GM23338 (cell line): ENCODE results near the gene LRIT3. TPM values are rescaled to one million over a fixed set of nuclear protein-coding genes. Genes with fewer than 3 reads are reported as not detected.

Source experiments
- ATAC-seq: fragments of 200-7000 bp; cut with Tn5 transposase; 3 replicates; pipeline ENCODE4 v1.9.1; 2020
- DNase-seq: peaks from one replicate; pipeline ENCODE4 v3.0.0-alpha.2; 2015; ENCODE audit warnings: low spot score
- H2AFZ ChIP-seq: fragments of 200-600 bp; sonication (generic); 2 replicates; pipeline ENCODE4 v1.8.0; 2016; ENCODE audit warnings: antibody characterized with exemption, mild to moderate bottlenecking, moderate library complexity
- H3F3A ChIP-seq: fragments of 200-600 bp; sonication (generic); replicated peaks from 2 replicates; pipeline ENCODE4 v1.8.0; 2017; ENCODE audit warnings: antibody characterized with exemption, mixed run types, low read depth
- H3K27ac ChIP-seq: fragments of 200-600 bp; sonication (generic); 2 replicates; pipeline ENCODE4 v1.6.1; 2016; ENCODE audit warnings: low read depth
- H3K27me3 ChIP-seq: fragments of 200-600 bp; sonication (generic); 2 replicates; pipeline ENCODE4 v1.8.0; 2016; ENCODE audit warnings: mild to moderate bottlenecking, mixed run types, moderate library complexity; ENCODE audit not compliant: insufficient read depth
- H3K36me3 ChIP-seq: fragments of 200-600 bp; sonication (generic); 2 replicates; pipeline ENCODE4 v1.8.0; 2016; ENCODE audit warnings: mild to moderate bottlenecking; ENCODE audit not compliant: insufficient read depth
- H3K4me1 ChIP-seq: fragments of 200-600 bp; sonication (generic); 2 replicates; pipeline ENCODE4 v1.8.0; 2016; ENCODE audit warnings: mild to moderate bottlenecking, moderate library complexity; ENCODE audit not compliant: insufficient read depth
- H3K4me2 ChIP-seq: fragments of 200-600 bp; sonication (generic); 2 replicates; pipeline ENCODE4 v1.7.1; 2017; ENCODE audit warnings: mixed run types
- H3K4me3 ChIP-seq: fragments of 200-600 bp; sonication (generic); 2 replicates; pipeline ENCODE4 v1.6.1; 2016; ENCODE audit warnings: mixed run types
- H3K79me2 ChIP-seq: fragments of 200-600 bp; sonication (generic); replicated peaks from 2 replicates; pipeline ENCODE4 v1.8.0; 2017; ENCODE audit warnings: mild to moderate bottlenecking; ENCODE audit not compliant: insufficient read depth
- H3K9me2 ChIP-seq: fragments of 200-600 bp; sonication (generic); 2 replicates; pipeline ENCODE4 v1.8.0; 2017; ENCODE audit not compliant: insufficient read depth
- H4K20me1 ChIP-seq: fragments of 200-600 bp; sonication (generic); replicated peaks from 2 replicates; pipeline ENCODE4 v1.8.0; 2017; ENCODE audit warnings: mild to moderate bottlenecking; ENCODE audit not compliant: insufficient read depth
- H3K27ac Mint-ChIP-seq: 2 replicates; pipeline ENCODE4 v1.8.0; 2020; ENCODE audit warnings: inconsistent platforms, mild to moderate bottlenecking, moderate library complexity, mixed read lengths
- H3K27me3 Mint-ChIP-seq: 3 replicates; pipeline ENCODE4 v1.8.0; 2022; ENCODE audit warnings: low read depth, mild to moderate bottlenecking, moderate library complexity, mixed read lengths, inconsistent platforms; ENCODE audit not compliant: insufficient read depth, poor library complexity
- H3K36me3 Mint-ChIP-seq: 3 replicates; pipeline ENCODE4 v1.8.0; 2021; ENCODE audit warnings: low read depth, mild to moderate bottlenecking, inconsistent platforms, moderate library complexity, mixed read lengths
- H3K4me1 Mint-ChIP-seq: 3 replicates; pipeline ENCODE4 v1.8.0; 2020; ENCODE audit warnings: mild to moderate bottlenecking, inconsistent platforms, mixed read lengths
- H3K4me3 Mint-ChIP-seq: 3 replicates; pipeline ENCODE4 v1.8.0; 2021; ENCODE audit warnings: moderate library complexity, mild to moderate bottlenecking, inconsistent platforms, mixed read lengths
- H3K9me3 Mint-ChIP-seq: 3 replicates; pipeline ENCODE4 v1.8.0; 2020; ENCODE audit warnings: moderate library complexity, mild to moderate bottlenecking, inconsistent platforms, mixed read lengths
- CREB1 ChIP-seq: fragments of 250-450 bp; sonication (Bioruptor Pico); IDR thresholded peaks from 2 replicates; pipeline ENCODE4 v1.5.0; 2020; ENCODE audit warnings: low read depth, mild to moderate bottlenecking, moderate library complexity
- CTCF ChIP-seq, 2 experiments: fragments of 200-600 bp in 1 of 2; sonication (generic) in 1 of 2; conservative IDR thresholded peaks; 2 replicates each; pipeline versions ENCODE4 v1.5.1 to v1.6.1; 2016 to 2017; ENCODE audit warnings: antibody characterized with exemption in 2 of 2, low read depth in 2 of 2, mild to moderate bottlenecking in 2 of 2, moderate library complexity in 1 of 2
- EZH2 ChIP-seq: fragments of 200-600 bp; sonication (generic); IDR thresholded peaks from one replicate; pipeline ENCODE4 v1.8.0; 2017; ENCODE audit warnings: antibody characterized with exemption, mild to moderate bottlenecking, low read depth; ENCODE audit not compliant: unreplicated experiment
- EZH2phosphoT487 ChIP-seq: fragments of 200-600 bp; sonication (generic); IDR thresholded peaks from one replicate; pipeline ENCODE4 v1.8.1; 2018; ENCODE audit warnings: antibody characterized with exemption; ENCODE audit not compliant: unreplicated experiment
- JUNB ChIP-seq: IDR thresholded peaks from one replicate; pipeline ENCODE4 v1.6.1; 2016; ENCODE audit warnings: antibody characterized with exemption; ENCODE audit not compliant: unreplicated experiment
- NANOG ChIP-seq: IDR thresholded peaks from 2 replicates; pipeline ENCODE4 v1.6.1; 2016; ENCODE audit warnings: antibody characterized with exemption, borderline replicate concordance
- POLR2AphosphoS5 ChIP-seq: IDR thresholded peaks from 2 replicates; pipeline ENCODE4 v1.6.1; 2016; ENCODE audit warnings: antibody characterized with exemption, low read depth
- STAT1 ChIP-seq: IDR thresholded peaks from one replicate; pipeline ENCODE4 v1.6.1; 2016; ENCODE audit warnings: antibody characterized with exemption; ENCODE audit not compliant: unreplicated experiment
- ZNF114 ChIP-seq: fragments of 250-450 bp; sonication (Bioruptor Pico); IDR thresholded peaks from 2 replicates; pipeline ENCODE4 v1.5.0; 2020; ENCODE audit warnings: mild to moderate bottlenecking, moderate library complexity
- ZNF331 ChIP-seq: fragments of 250-450 bp; sonication (Bioruptor Pico); IDR thresholded peaks from 2 replicates; pipeline ENCODE4 v1.5.0; 2020; ENCODE audit warnings: low read depth, mild to moderate bottlenecking, moderate library complexity
- polyA plus RNA-seq: library from polyadenylated mRNA; unstranded; fragments of >200 nt; fragmentation: Nextera tagmentation; extraction: Ambion mirVana; gene quantifications from 2 replicates; pipeline ENCODE4 v1.2.1, GENCODE V29; 2016
- total RNA-seq: library from RNA; depleted of rRNA; stranded (reverse); fragments of >200 nt; shearing (Covaris generic); gene quantifications from 2 replicates; pipeline ENCODE4 v1.2.3, GENCODE V29; 2014
- TF ChIP-seq, protein P1 (sequence below): fragments of 250-450 bp; sonication (Bioruptor Pico); IDR thresholded peaks from 2 replicates; pipeline ENCODE4 v1.5.0; 2020; ENCODE audit warnings: mild to moderate bottlenecking, moderate library complexity

The LRIT3 gene
- total and polyA plus RNA-seq, 2 experiments from 2014 or later: 0.14 TPM; not detected in 1

GRCh38 chr4:109826719-109827118 lies 21.2 kb upstream of the LRIT3 start:
- Mint-ChIP-seq H3K27ac (no peak overlapping the region), H3K4me3 (no peak overlapping the region), H3K4me1 (no peaks in the 10 kb centered on the region), H3K27me3 (no peaks in the 10 kb centered on the region), H3K9me3 (no peaks in the 10 kb centered on the region), H3K36me3 (peaks cover 25% of the 10 kb centered on the region)
- peaks cover 20% of the 10 kb centered on the region for H3K36me3 ChIP-seq
- DNase-seq (peak; percentile 27), ATAC-seq (no peak)
- H3K27me3 ChIP-seq: no peaks in the 10 kb centered on the region
- H3K4me3 ChIP-seq: no peak overlapping the region
- no peaks in the 10 kb centered on the region; the same call in 1 of the 2 replicates for H4K20me1 ChIP-seq
- H3F3A ChIP-seq: no peaks in the 10 kb centered on the region
- no peaks in the 10 kb centered on the region for H3K4me1 ChIP-seq
- no peak overlapping the region for H3K27ac ChIP-seq
- H3K79me2 ChIP-seq: no peaks in the 10 kb centered on the region
- H2AFZ ChIP-seq: no peak overlapping the region
- no peaks in the 10 kb centered on the region for H3K9me2 ChIP-seq
- H3K4me2 ChIP-seq: no peak overlapping the region
- TF ChIP-seq NANOG: no peak
- no peak for TF ChIP-seq EZH2
- TF ChIP-seq POLR2AphosphoS5: no peak
- TF ChIP-seq CTCF (conservative IDR thresholded peaks at IDR 0.05; ENCODE audit: low read depth in 2 of 2): peak in 1 of 2 experiments; percentile 68; a peak in 3 of 4 replicates
- no peak for TF ChIP-seq ZNF114
- no peak for TF ChIP-seq JUNB
- no peak for TF ChIP-seq STAT1

DNA sequence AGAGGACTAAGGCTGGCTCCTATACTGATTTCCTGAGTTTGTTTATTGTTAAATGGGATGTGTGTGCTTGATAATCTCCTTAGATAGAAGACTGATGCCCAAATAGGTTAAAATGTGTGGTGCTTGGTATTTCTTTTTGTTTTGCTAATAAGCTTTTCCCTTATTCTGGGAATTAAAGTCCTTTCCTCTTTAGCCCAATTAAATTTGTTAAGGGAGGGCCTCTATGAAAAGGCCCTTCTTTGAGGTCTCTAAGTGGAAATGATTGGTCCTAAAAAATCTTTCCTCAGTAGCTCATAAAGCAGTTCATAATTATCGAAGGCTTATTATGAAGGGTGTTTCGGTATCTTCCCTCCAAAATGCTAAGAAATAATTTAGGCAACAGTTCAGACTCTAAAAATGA lies 20.2 kb upstream of the LRIT3 start, which contains the start of gene RRH:
Gene RRH, plus strand, starts transcription at position 301 of the 400 bp plus-strand sequence. Its CDS starts 56 bp downstream, at position 357.
- Histone ChIP-seq H3K79me2 (no peaks in the 10 kb centered on the region), H3K27me3 (no peaks in the 10 kb centered on the region), H3K4me3 (no peak within 1 kb of the TSS), H3F3A (no peaks in the 10 kb centered on the region), H3K9me2 (no peaks in the 10 kb centered on the region), H3K4me2 (no peak within 1 kb of the TSS), H3K36me3 (peaks cover 16% of the 10 kb centered on the region), H2AFZ (no peak within 1 kb of the TSS), H4K20me1 (no peaks in the 10 kb centered on the region), H3K27ac (no peak within 1 kb of the TSS), H3K4me1 (no peaks in the 10 kb centered on the region)
- ATAC-seq (no peak), DNase-seq (no peak)
- TF ChIP-seq NANOG (no peak), CREB1 (no peak), ZNF331 (no peak)
- no peaks in the 10 kb centered on the region for H3K4me1 Mint-ChIP-seq
- no peaks in the 10 kb centered on the region for H3K27me3 Mint-ChIP-seq
- no peak within 1 kb of the TSS for H3K4me3 Mint-ChIP-seq
- no peaks in the 10 kb centered on the region for H3K9me3 Mint-ChIP-seq
- H3K36me3 Mint-ChIP-seq: peaks cover 19% of the 10 kb centered on the region
- H3K27ac Mint-ChIP-seq: no peak within 1 kb of the TSS

DNA sequence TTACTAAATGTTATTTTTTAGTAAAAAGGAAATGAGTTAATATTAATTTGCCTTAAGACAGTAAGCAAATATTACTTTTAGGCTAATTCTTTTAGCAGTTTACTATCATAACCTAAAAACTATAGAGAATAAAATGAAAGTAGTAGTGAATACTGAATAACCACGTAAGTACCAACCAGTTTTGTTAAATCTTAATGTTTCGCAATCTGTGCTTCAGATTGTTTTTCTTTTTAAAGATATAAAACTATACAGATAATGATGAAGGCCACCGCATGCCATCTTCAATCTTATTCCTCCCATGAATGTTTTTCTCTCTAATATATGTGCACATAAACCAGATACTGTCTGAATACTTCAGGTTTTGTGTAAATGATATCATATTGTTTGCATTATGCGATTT lies 14.2 kb upstream of the LRIT3 start:
- Histone ChIP-seq H3K27ac (no peak overlapping the region), H3K36me3 (no peaks in the 10 kb centered on the region), H3K79me2 (no peaks in the 10 kb centered on the region), H3K4me1 (no peaks in the 10 kb centered on the region), H3K9me2 (no peaks in the 10 kb centered on the region), H2AFZ (no peak overlapping the region), H4K20me1 (no peaks in the 10 kb centered on the region), H3F3A (no peaks in the 10 kb centered on the region), H3K4me3 (no peak overlapping the region), H3K4me2 (no peak overlapping the region), H3K27me3 (no peaks in the 10 kb centered on the region)
- Mint-ChIP-seq H3K36me3 (no peaks in the 10 kb centered on the region), H3K4me3 (no peak overlapping the region), H3K27me3 (no peaks in the 10 kb centered on the region), H3K4me1 (no peaks in the 10 kb centered on the region), H3K9me3 (no peaks in the 10 kb centered on the region), H3K27ac (no peak overlapping the region)
- no peak for ATAC-seq
- DNase-seq: no peak
- TF ChIP-seq ZNF114: no peak
- TF ChIP-seq EZH2: no peak
- TF ChIP-seq, protein P1, sequence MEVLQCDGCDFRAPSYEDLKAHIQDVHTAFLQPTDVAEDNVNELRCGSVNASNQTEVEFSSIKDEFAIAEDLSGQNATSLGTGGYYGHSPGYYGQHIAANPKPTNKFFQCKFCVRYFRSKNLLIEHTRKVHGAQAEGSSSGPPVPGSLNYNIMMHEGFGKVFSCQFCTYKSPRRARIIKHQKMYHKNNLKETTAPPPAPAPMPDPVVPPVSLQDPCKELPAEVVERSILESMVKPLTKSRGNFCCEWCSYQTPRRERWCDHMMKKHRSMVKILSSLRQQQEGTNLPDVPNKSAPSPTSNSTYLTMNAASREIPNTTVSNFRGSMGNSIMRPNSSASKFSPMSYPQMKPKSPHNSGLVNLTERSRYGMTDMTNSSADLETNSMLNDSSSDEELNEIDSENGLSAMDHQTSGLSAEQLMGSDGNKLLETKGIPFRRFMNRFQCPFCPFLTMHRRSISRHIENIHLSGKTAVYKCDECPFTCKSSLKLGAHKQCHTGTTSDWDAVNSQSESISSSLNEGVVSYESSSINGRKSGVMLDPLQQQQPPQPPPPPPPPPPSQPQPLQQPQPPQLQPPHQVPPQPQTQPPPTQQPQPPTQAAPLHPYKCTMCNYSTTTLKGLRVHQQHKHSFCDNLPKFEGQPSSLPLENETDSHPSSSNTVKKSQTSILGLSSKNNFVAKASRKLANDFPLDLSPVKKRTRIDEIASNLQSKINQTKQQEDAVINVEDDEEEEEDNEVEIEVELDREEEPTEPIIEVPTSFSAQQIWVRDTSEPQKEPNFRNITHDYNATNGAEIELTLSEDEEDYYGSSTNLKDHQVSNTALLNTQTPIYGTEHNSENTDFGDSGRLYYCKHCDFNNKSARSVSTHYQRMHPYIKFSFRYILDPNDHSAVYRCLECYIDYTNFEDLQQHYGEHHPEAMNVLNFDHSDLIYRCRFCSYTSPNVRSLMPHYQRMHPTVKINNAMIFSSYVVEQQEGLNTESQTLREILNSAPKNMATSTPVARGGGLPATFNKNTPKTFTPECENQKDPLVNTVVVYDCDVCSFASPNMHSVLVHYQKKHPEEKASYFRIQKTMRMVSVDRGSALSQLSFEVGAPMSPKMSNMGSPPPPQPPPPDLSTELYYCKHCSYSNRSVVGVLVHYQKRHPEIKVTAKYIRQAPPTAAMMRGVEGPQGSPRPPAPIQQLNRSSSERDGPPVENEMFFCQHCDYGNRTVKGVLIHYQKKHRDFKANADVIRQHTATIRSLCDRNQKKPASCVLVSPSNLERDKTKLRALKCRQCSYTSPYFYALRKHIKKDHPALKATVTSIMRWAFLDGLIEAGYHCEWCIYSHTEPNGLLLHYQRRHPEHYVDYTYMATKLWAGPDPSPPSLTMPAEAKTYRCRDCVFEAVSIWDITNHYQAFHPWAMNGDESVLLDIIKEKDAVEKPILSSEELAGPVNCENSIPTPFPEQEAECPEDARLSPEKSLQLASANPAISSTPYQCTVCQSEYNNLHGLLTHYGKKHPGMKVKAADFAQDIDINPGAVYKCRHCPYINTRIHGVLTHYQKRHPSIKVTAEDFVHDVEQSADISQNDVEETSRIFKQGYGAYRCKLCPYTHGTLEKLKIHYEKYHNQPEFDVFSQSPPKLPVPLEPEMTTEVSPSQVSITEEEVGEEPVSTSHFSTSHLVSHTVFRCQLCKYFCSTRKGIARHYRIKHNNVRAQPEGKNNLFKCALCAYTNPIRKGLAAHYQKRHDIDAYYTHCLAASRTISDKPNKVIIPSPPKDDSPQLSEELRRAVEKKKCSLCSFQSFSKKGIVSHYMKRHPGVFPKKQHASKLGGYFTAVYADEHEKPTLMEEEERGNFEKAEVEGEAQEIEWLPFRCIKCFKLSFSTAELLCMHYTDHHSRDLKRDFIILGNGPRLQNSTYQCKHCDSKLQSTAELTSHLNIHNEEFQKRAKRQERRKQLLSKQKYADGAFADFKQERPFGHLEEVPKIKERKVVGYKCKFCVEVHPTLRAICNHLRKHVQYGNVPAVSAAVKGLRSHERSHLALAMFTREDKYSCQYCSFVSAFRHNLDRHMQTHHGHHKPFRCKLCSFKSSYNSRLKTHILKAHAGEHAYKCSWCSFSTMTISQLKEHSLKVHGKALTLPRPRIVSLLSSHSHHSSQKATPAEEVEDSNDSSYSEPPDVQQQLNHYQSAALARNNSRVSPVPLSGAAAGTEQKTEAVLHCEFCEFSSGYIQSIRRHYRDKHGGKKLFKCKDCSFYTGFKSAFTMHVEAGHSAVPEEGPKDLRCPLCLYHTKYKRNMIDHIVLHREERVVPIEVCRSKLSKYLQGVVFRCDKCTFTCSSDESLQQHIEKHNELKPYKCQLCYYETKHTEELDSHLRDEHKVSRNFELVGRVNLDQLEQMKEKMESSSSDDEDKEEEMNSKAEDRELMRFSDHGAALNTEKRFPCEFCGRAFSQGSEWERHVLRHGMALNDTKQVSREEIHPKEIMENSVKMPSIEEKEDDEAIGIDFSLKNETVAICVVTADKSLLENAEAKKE (CRISPR knock-in tag): no peak
- TF ChIP-seq ZNF331: no peak
- no peak for TF ChIP-seq EZH2phosphoT487
